Measurements from ENCODE around the gene FAM161B.
"Not testable (repeated sequence)": the region's sequence is repeated elsewhere in the genome, so short reads cannot be mapped to it uniquely, and the experiment has no call there.

DNA sequence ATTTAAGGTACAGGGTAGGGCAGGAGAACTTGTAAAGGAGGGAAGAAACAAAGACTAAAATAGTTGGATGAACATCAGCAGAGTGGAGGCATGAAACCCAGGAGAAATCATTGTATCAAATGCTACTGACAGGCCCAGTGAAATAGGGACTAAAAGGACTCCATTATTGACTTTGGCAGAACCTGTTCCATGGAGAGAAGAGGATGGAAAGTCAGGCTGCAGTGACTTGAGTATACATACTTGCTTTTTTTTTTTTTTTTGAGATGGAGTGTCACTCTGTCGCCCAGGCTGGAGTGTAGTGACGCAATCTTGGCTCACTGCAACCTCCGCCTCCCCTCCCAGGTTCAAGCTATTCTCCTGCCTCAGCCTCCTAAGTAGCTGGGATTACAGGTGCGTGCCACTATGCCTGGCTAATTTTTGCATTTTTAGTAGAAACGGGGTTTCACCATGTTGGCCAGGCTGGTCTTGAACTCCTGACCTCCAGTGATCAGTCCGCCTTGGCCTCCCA, 55.7 kb downstream of the FAM161B start:
- TF ChIP-seq POLR2A (IDR thresholded peaks at IDR 0.05) = not testable (repeated sequence)
- TF ChIP-seq, protein P1, sequence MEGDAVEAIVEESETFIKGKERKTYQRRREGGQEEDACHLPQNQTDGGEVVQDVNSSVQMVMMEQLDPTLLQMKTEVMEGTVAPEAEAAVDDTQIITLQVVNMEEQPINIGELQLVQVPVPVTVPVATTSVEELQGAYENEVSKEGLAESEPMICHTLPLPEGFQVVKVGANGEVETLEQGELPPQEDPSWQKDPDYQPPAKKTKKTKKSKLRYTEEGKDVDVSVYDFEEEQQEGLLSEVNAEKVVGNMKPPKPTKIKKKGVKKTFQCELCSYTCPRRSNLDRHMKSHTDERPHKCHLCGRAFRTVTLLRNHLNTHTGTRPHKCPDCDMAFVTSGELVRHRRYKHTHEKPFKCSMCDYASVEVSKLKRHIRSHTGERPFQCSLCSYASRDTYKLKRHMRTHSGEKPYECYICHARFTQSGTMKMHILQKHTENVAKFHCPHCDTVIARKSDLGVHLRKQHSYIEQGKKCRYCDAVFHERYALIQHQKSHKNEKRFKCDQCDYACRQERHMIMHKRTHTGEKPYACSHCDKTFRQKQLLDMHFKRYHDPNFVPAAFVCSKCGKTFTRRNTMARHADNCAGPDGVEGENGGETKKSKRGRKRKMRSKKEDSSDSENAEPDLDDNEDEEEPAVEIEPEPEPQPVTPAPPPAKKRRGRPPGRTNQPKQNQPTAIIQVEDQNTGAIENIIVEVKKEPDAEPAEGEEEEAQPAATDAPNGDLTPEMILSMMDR (IDR thresholded peaks at IDR 0.05) = not testable (repeated sequence)
